A673 (cell line): ENCODE results near the gene RBM12.

Experiments used
- EZH2 ChIP-seq: fragments of 200-600 bp; sonication (generic); IDR thresholded peaks from 2 replicates; pipeline ENCODE4 v1.6.1; 2017; ENCODE audit warnings: borderline replicate concordance, low read depth, mild to moderate bottlenecking, mixed read lengths, antibody characterized with exemption, low read length; ENCODE audit not compliant: poor library complexity, severe bottlenecking
- TF ChIP-seq, protein P1 (sequence below): fragments of 300-800, 200-600 bp; sonication (generic); conservative IDR thresholded peaks from 2 replicates; pipeline ENCODE4 v1.5.1; 2017; ENCODE audit warnings: low read depth, mild to moderate bottlenecking, antibody characterized with exemption, low read length, moderate library complexity, mixed read lengths

DNA sequence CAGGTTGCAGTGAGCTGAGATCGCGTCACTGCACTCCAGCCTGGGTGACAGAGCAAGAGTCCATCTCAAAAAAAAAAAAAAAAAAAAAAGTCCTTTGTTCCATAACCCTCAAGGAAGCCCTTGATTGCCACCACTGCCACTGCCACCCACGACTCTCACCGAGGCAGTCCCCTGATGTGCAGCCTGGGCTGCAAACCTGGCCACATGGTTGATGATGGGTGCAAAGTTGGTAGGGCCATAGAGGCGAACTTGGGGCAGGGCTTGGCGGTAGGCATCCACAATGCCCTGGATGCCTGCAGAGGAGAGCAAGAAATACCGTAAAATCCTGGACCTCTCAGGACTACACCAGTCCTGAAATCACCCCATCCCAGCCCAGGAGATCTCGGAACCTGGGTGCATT lies 37.6 kb downstream of the RBM12 start:
- TF ChIP-seq, protein P1, sequence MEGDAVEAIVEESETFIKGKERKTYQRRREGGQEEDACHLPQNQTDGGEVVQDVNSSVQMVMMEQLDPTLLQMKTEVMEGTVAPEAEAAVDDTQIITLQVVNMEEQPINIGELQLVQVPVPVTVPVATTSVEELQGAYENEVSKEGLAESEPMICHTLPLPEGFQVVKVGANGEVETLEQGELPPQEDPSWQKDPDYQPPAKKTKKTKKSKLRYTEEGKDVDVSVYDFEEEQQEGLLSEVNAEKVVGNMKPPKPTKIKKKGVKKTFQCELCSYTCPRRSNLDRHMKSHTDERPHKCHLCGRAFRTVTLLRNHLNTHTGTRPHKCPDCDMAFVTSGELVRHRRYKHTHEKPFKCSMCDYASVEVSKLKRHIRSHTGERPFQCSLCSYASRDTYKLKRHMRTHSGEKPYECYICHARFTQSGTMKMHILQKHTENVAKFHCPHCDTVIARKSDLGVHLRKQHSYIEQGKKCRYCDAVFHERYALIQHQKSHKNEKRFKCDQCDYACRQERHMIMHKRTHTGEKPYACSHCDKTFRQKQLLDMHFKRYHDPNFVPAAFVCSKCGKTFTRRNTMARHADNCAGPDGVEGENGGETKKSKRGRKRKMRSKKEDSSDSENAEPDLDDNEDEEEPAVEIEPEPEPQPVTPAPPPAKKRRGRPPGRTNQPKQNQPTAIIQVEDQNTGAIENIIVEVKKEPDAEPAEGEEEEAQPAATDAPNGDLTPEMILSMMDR, result no peak
- no peak for TF ChIP-seq EZH2
